ENCODE measurements around the gene UPF1.

DNA sequence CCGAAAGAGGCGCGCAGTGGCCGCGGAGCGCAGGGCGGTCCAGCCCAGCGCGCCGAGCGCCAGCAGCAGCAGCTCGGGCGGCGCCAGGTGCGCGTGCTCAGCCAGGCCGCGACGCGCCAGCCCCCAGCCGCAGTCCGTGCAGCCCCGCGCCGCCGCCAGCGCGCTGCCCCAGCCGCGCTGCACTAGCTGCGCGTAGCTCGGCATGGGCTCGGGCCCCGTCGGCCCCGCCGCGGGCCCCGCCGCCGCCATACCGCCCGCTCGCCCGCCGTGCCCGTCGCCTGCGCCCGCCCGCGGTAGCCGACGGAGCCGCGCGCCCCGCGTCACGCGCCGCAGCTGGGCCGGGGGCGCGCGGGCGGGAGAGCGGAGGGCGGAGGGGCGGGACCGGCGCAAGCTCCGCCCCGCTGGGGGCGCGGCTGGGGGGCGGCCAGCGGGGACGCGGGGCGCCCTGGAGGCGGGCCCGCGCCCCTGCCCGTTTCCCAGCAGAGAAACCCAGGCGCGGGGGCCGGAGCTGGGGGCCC lies 64.1 kb downstream of the UPF1 start, which contains the start of gene CERS1:
- TF ChIP-seq TRIM28 (IDR thresholded peaks at IDR 0.05; ENCODE audit: borderline replicate concordance, low read length) (no peak), FEZF1 (tag by site-specific recombination; IDR thresholded peaks at IDR 0.05) (no peak), ZBTB20 (tag by site-specific recombination; IDR thresholded peaks at IDR 0.05) (no peak), TCF7L2 (IDR thresholded peaks at IDR 0.05; ENCODE audit: borderline replicate concordance, low read depth, low read length) (no peak), ZNF561 (tag by site-specific recombination; IDR thresholded peaks at IDR 0.05; ENCODE audit: borderline replicate concordance) (no peak), YY1 (tag by site-specific recombination; IDR thresholded peaks at IDR 0.05) (no peak), ZNF112 (tag by site-specific recombination; IDR thresholded peaks at IDR 0.05) (no peak)
- TF ChIP-seq, protein P1, sequence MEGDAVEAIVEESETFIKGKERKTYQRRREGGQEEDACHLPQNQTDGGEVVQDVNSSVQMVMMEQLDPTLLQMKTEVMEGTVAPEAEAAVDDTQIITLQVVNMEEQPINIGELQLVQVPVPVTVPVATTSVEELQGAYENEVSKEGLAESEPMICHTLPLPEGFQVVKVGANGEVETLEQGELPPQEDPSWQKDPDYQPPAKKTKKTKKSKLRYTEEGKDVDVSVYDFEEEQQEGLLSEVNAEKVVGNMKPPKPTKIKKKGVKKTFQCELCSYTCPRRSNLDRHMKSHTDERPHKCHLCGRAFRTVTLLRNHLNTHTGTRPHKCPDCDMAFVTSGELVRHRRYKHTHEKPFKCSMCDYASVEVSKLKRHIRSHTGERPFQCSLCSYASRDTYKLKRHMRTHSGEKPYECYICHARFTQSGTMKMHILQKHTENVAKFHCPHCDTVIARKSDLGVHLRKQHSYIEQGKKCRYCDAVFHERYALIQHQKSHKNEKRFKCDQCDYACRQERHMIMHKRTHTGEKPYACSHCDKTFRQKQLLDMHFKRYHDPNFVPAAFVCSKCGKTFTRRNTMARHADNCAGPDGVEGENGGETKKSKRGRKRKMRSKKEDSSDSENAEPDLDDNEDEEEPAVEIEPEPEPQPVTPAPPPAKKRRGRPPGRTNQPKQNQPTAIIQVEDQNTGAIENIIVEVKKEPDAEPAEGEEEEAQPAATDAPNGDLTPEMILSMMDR (tag by site-specific recombination; IDR thresholded peaks at IDR 0.05) = no peak
- TF ChIP-seq, protein P2, sequence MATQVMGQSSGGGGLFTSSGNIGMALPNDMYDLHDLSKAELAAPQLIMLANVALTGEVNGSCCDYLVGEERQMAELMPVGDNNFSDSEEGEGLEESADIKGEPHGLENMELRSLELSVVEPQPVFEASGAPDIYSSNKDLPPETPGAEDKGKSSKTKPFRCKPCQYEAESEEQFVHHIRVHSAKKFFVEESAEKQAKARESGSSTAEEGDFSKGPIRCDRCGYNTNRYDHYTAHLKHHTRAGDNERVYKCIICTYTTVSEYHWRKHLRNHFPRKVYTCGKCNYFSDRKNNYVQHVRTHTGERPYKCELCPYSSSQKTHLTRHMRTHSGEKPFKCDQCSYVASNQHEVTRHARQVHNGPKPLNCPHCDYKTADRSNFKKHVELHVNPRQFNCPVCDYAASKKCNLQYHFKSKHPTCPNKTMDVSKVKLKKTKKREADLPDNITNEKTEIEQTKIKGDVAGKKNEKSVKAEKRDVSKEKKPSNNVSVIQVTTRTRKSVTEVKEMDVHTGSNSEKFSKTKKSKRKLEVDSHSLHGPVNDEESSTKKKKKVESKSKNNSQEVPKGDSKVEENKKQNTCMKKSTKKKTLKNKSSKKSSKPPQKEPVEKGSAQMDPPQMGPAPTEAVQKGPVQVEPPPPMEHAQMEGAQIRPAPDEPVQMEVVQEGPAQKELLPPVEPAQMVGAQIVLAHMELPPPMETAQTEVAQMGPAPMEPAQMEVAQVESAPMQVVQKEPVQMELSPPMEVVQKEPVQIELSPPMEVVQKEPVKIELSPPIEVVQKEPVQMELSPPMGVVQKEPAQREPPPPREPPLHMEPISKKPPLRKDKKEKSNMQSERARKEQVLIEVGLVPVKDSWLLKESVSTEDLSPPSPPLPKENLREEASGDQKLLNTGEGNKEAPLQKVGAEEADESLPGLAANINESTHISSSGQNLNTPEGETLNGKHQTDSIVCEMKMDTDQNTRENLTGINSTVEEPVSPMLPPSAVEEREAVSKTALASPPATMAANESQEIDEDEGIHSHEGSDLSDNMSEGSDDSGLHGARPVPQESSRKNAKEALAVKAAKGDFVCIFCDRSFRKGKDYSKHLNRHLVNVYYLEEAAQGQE (tag by site-specific recombination; IDR thresholded peaks at IDR 0.05) = no peak
- TF ChIP-seq, protein P3, sequence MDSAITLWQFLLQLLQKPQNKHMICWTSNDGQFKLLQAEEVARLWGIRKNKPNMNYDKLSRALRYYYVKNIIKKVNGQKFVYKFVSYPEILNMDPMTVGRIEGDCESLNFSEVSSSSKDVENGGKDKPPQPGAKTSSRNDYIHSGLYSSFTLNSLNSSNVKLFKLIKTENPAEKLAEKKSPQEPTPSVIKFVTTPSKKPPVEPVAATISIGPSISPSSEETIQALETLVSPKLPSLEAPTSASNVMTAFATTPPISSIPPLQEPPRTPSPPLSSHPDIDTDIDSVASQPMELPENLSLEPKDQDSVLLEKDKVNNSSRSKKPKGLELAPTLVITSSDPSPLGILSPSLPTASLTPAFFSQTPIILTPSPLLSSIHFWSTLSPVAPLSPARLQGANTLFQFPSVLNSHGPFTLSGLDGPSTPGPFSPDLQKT (IDR thresholded peaks at IDR 0.05; ENCODE audit: borderline replicate concordance, low read depth, low read length) = no peak
- TF ChIP-seq, protein P4, sequence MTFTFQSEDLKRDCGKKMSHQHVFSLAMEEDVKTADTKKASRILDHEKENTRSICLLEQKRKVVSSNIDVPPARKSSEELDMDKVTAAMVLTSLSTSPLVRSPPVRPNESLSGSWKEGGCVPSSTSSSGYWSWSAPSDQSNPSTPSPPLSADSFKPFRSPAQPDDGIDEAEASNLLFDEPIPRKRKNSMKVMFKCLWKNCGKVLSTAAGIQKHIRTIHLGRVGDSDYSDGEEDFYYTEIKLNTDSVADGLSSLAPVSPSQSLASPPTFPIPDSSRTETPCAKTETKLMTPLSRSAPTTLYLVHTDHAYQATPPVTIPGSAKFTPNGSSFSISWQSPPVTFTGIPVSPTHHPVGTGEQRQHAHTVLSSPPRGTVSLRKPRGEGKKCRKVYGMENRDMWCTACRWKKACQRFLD (tag by site-specific recombination; IDR thresholded peaks at IDR 0.05) = no peak

All from HEK293 (cell line).